NB4 (cell line): ENCODE measurements around the gene FN1.

ENCODE experiments used
- DNase-seq: peaks from one replicate; pipeline ENCODE4 v3.0.0; 2010; ENCODE audit warnings: low read depth
- H3K4me3 ChIP-seq: one replicate; pipeline ENCODE4 v1.5.1; 2011; ENCODE audit warnings: mild to moderate bottlenecking, low read depth, low read length, moderate library complexity
- CTCF ChIP-seq: IDR thresholded peaks from one replicate; pipeline ENCODE4 v1.5.1; 2012; ENCODE audit warnings: low read depth, low read length
- MAX ChIP-seq: IDR thresholded peaks from 2 replicates; pipeline ENCODE4 v1.6.1; 2011; ENCODE audit warnings: low read depth, low read length
- MYC ChIP-seq: IDR thresholded peaks from 2 replicates; pipeline ENCODE4 v1.6.1; 2011; ENCODE audit warnings: low read depth, low read length
- POLR2A ChIP-seq: IDR thresholded peaks from 2 replicates; pipeline ENCODE4 v1.6.1; 2011; ENCODE audit warnings: mild to moderate bottlenecking; ENCODE audit not compliant: insufficient read length; ENCODE audit errors: extremely low read depth

FN1 gene

GRCh38 chr2:215377283-215377682 lies 58.6 kb downstream of the FN1 start:
- TF ChIP-seq MYC (no peak), CTCF (no peak), POLR2A (no peak), MAX (no peak)

GRCh38 chr2:215376103-215376780 lies 59.6 kb downstream of the FN1 start:
- no peak for DNase-seq
- TF ChIP-seq MAX (no peak), CTCF (no peak), MYC (no peak), POLR2A (no peak)
- no peak overlapping the region for H3K4me3 ChIP-seq

More at GRCh38 chr2:215377283-215377682, 58.6 kb downstream of the FN1 start:
- DNase-seq, result no peak
- H3K4me3 ChIP-seq, result no peak overlapping the region

GRCh38 chr2:215375467-215375830 lies 60.4 kb downstream of the FN1 start:
- TF ChIP-seq POLR2A (no peak), MAX (no peak), CTCF (no peak), MYC (no peak)
- no peak overlapping the region for H3K4me3 ChIP-seq
- no peak for DNase-seq

- no peak overlapping the region for H3K4me3 ChIP-seq
- TF ChIP-seq MYC, result no peak
- TF ChIP-seq POLR2A, result no peak
- DNase-seq, result no peak
Measured at GRCh38 chr2:215374642-215375466, 61.0 kb downstream of the FN1 start.

- DNase-seq, result no peak
- no peak overlapping the region for H3K4me3 ChIP-seq
- TF ChIP-seq MYC, result no peak
- TF ChIP-seq MAX, result no peak
- no peak for TF ChIP-seq CTCF
- TF ChIP-seq POLR2A, result no peak
Measured at GRCh38 chr2:215374002-215374401, 61.9 kb downstream of the FN1 start.

- TF ChIP-seq POLR2A, result no peak
- no peak for TF ChIP-seq MAX
- TF ChIP-seq MYC, result no peak
- no peak for TF ChIP-seq CTCF
- no peak for DNase-seq
Measured at GRCh38 chr2:215372968-215373649, 62.8 kb downstream of the FN1 start.

More at GRCh38 chr2:215372968-215373649, 62.8 kb downstream of the FN1 start:
- no peak overlapping the region for H3K4me3 ChIP-seq
